ENCODE data around the gene CBX5.

GRCh38 chr12:54213079-54213478, 66.8 kb downstream of the CBX5 start:
- TF ChIP-seq CTCF (IDR thresholded peaks at IDR 0.05) (no peak; the same call in 1 of the 2 replicates), MEF2A (IDR thresholded peaks at IDR 0.05; ENCODE audit: borderline replicate concordance, low read depth) (no peak), TAF1 (IDR thresholded peaks at IDR 0.05; ENCODE audit: borderline replicate concordance, low read depth, low read length) (no peak), USF2 (IDR thresholded peaks at IDR 0.05; ENCODE audit: borderline replicate concordance, low read depth, low read length) (no peak), RAD21 (IDR thresholded peaks at IDR 0.05; ENCODE audit: low read length) (no peak), EP300 (IDR thresholded peaks at IDR 0.05; ENCODE audit: borderline replicate concordance in 1 of 2, low read depth in 1 of 2, low read length in 1 of 2) (no peak), TEAD4 (IDR thresholded peaks at IDR 0.05; ENCODE audit: borderline replicate concordance, insufficient read depth) (no peak), YY1 (IDR thresholded peaks at IDR 0.05; ENCODE audit: low read depth) (no peak), CHD2 (IDR thresholded peaks at IDR 0.05; ENCODE audit: low read length, partially characterized antibody) (no peak), RFX5 (IDR thresholded peaks at IDR 0.05; ENCODE audit: low read length) (no peak), JUND (IDR thresholded peaks at IDR 0.05) (no peak), POLR2AphosphoS5 (IDR thresholded peaks at IDR 0.05; ENCODE audit: low read depth, low read length) (no peak), GABPA (IDR thresholded peaks at IDR 0.05; ENCODE audit: low read depth) (no peak)

Measured in SK-N-SH (cell line).